T-helper 2 cell (primary cell): ENCODE measurements around the gene ACAP2.
"Not testable (repeated sequence)": the region's sequence is repeated elsewhere in the genome, so short reads cannot be mapped to it uniquely, and the experiment has no call there.

Experiments used
- DNase-seq, 5 experiments: peaks; one replicate each; pipeline versions ENCODE4 v3.0.0 to v3.0.0-alpha.2; 2012 to 2022
- total RNA-seq, 2 donors: gene quantifications; one replicate each; lab custom pipeline; 2026; lab: John Stamatoyannopoulos, UW

Gene ACAP2, protein sequence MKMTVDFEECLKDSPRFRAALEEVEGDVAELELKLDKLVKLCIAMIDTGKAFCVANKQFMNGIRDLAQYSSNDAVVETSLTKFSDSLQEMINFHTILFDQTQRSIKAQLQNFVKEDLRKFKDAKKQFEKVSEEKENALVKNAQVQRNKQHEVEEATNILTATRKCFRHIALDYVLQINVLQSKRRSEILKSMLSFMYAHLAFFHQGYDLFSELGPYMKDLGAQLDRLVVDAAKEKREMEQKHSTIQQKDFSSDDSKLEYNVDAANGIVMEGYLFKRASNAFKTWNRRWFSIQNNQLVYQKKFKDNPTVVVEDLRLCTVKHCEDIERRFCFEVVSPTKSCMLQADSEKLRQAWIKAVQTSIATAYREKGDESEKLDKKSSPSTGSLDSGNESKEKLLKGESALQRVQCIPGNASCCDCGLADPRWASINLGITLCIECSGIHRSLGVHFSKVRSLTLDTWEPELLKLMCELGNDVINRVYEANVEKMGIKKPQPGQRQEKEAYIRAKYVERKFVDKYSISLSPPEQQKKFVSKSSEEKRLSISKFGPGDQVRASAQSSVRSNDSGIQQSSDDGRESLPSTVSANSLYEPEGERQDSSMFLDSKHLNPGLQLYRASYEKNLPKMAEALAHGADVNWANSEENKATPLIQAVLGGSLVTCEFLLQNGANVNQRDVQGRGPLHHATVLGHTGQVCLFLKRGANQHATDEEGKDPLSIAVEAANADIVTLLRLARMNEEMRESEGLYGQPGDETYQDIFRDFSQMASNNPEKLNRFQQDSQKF
- 135 to 181 reads per million in 2 donors for total RNA-seq

- peak; percentile 98 to 100 (median 98) for DNase-seq
Measured at GRCh38 chr3:195442573-195443390, at the start of gene ACAP2. Gene ACAP2 (minus strand): TSS chr3:195443020. CDS start chr3:195442847, 173 bp downstream.

DNA sequence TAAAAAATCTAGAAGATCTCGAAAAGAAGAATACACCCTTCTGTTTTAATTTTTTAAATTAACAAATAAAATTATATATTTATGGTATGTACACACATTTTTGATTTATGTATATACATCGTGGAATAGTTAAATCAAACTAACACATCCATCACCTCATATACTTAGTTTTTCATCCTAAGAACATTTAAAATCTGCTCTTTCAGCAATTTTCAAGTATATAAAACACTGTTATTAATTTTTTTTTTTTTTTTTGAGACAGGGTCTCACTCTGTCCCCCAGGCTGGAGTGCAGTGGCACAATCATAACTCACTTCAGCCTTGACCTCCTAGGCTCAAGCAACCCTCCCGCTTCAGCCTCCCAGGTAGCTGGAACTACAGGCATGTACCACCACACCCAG, 32.8 kb upstream of the ACAP2 start:
- no peak for DNase-seq

GRCh38 chr3:195475116-195475515, 32.3 kb upstream of the ACAP2 start:
- DNase-seq = not testable (repeated sequence)

GRCh38 chr3:195468841-195469240, 26.0 kb upstream of the ACAP2 start:
- DNase-seq = no peak

GRCh38 chr3:195468391-195468776, 25.6 kb upstream of the ACAP2 start:
- peak in 1 of 5 experiments; percentile 48 for DNase-seq

DNA sequence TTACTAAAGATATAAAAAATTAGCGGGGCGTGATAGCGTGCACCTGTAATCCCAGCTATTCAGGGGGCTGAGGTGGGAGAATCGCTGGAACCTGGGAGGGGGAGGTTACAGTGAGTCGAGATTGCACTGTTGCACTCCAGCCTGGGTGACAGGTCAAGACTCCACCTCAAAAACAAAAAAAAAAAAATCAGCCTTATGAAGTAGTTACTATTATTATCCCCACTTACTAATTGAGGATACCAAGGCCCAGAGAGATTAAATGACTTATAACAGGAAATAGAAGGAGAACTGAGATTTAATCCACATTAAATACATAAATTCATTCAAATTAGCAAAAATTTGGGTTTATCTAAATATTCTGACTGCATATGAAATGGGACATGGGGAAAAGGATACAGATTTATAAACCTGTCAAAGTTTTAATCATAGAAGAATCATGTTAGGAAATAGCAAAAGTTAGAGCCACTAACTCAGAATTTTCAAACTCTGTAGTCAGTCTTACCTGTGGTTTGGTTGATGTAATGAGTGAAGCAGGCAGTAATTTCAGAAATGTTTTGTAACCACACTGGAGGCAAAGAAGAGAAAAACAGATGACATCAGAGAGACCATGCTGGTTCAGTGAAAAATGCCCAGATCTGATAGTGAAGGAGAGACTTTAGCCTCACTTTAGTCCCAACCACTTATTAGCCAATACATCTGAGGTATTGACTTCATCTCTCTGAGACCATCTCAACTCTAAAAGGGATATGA, 25.0 kb upstream of the ACAP2 start:
- peak in 1 of 5 experiments; percentile 84 for DNase-seq

- no peak for DNase-seq
Measured at GRCh38 chr3:195466251-195466650, 23.4 kb upstream of the ACAP2 start.

GRCh38 chr3:195462922-195463321, 20.1 kb upstream of the ACAP2 start:
- DNase-seq = not testable (repeated sequence)

- DNase-seq = no peak
Measured at GRCh38 chr3:195462308-195462610, 19.4 kb upstream of the ACAP2 start.

DNA sequence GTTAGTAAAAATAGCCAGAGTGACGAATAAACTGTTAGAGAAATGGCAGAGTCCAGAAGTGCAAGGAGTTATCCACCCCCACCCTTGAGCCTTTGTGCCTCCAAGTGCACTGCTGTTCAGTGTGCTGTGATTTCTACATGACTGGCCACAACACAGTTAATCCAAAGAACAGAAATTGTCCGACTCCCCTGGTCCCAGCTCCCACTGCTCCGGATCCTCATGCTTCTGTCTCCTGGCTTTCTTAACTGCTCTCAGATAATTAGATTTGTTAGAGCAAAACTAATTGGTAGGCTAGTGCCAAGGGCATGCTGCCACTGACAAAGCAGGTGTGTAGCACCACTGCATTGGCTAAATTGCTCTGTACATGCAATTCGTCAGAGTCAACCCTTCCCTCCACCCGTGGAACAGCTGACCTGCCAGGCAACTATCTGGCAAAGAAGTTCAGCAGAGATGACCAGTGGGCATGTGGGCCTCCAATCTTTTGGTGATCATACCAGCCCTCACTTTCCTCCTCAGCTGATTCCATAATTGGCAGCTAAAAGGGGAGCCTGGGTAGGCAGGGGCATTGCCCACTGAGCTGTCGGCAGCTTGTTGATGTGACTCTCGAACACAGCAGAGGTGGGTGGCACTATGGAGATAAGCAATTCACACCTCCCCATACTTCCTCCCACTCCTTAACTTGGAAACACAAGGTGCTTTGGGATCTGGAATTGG, 18.9 kb upstream of the ACAP2 start:
- DNase-seq = no peak

DNA sequence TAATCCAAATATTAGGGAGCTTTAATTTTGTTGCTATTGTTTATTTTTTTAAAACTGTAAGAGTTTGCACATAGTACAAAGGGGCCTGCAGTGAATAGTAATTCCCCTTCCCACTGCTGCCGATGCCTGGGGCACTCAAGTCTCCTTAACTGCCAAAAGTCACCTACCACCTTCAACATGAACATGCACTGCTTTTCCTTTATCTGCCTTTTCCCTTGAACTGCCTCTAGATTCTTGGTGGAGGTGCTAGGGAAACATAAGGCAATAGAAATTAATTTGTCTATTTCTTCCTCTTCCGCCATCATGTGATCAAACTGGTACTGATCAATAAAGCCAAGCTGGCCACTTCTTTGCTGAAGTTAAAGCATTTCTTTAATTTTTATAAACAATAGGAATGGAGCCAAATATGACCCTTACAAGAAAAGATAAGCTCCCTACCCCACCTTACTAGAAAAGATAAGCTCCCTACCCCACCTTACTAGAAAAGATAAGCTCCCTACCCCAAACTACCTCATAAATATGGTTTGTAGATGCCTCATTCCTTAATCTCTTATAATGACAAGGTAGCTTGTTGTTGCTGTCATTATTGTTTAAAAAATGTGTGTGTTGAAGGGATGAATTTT, 17.4 kb upstream of the ACAP2 start:
- DNase-seq = no peak

DNA sequence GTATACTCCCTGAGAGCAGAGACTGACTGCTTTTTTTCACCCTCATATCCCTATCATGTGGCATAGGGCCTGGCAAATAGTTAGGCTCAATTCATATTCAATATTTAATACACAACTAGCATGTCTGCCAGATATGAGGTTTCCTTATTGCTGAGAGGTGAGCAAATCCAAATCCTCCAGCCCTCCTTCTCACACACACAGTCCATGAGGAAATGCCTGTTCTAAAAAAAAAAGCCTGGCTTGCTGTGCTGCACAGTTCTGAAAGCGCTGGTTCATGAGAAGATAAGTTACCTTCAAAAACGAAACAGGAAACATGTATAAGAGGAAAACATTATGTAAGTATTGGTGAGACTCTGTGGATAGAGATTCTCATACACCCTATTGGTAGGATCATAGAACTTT, 15.5 kb upstream of the ACAP2 start:
- peak in 2 of 5 experiments; percentile 7 to 69 for DNase-seq

- no peak for DNase-seq
Measured at GRCh38 chr3:195455789-195456188, 13.0 kb upstream of the ACAP2 start.

DNA sequence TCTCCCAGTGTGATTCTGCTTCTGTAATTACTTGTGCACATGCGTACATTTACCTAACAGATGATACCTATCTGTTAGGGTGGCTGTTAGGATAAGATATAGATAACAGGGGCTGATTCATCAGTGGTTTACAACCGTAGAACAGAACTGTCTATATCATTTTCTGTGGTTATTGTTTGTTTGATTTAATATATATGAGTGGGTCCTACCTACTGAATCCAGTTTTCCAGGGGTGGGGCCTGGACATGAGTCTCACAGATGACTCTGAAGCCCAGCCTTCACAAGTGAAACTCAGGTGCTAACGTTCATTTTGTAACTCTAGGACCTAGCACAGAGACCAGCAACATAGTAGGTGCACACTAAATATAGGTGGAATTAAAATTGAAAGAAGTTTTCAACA, 10.4 kb upstream of the ACAP2 start:
- peak in 1 of 5 experiments; percentile 84 for DNase-seq

DNA sequence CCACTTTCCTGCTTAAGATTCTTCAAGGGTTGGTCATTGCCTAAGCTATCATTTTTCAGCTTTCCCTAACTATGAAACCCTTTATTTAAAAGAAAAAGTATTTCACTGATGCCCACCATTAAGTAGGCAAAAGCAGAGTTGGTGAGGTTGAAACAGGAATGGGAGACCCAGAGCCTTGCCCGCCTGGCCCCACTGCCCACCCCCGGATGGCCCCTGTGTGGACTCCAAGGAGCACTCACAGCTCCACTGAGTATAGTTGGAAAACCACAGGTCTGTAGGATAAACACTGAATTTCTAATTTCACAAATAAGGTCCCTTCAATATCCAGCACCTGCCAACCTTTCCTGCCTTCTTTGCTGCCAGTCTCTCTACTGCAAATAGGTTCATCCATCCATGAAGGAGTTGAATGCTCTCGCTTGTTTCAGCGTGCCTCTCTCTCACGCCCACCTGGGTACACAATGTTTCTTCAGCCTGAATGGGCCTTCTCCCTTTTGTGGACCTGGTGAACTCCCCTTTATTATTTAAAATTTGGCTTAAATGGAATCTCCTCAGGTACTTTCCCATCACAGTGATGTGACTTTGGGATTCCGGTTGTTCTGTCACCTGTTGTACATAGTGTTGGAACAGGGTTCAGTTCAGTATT, 8.7 kb upstream of the ACAP2 start:
- DNase-seq = no peak

DNA sequence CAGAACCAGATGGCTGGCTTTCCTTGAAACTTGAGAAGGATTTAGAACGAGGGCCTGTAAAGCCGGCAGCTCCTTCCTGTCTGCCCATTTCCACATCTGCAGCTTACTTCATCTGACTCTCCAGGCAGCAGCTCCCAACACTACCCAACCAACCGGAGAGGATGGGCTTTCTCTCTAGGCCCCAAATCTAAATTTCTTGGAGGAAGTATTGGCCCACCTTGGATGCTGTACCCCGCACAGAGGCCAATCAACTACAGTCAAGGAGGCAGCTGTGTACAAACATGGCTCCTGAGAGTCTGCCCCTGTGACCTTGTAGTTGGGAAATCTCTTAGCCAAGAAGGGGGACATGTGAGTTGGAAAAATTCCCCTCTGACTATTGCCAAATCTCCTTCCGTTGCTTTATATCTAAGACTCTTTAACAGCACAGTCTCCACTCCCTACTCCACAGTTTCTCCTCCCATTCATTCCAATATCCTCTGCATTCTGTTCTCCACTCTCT, 8.0 kb upstream of the ACAP2 start:
- DNase-seq = no peak

DNA sequence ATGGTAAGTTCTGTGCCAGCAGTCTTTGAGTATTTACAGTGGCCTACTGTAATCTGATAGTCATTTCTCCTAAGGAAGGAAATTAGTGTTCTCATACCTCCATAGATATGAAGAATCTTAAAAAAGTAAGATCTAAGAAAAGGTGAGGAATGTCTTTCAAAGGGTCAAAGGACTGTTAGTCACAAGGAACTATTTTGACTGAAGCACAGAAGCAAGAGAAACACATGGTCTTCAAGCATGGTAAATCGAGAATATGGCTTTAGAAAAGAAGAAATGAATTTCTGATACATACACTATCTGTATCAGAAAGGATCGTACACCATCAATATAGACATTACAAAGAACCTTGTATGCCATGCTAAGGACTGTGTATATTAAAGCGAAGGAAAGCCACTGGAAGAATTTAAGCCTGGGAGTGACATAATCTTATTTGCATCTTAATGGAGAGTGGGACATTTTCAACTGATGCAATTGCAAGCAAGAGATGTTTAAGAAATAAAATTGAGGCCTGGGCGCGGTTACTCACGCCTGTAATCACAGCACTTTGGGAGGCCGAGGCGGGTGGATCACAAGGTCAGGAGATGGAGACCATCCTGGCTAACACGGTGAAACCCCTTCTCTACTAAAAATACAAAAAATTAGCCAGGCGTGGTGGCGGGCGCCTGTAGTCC, 5.5 kb upstream of the ACAP2 start:
- no peak for DNase-seq

- DNase-seq = no peak
Measured at GRCh38 chr3:195447201-195447600, 4.4 kb upstream of the ACAP2 start.

DNA sequence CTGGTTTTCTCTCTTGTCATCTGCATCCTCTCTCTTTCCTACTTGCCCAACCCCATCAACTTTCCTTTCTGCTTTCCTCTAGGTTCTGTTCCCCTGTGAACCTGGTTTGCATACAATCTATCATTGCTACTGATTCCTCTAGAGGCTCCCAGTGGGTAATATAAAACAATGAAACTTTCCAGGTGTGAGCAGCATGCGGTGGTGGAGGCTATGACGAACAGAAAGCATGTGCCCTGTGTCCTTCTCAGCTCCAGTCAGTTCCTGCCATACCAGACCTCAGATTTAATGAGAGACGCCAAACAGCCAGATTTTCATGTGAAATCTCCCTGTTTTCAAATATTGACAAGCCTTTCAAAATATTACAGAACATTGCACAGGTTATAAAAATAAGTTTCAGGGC, 3.5 kb upstream of the ACAP2 start:
- no peak for DNase-seq

DNA sequence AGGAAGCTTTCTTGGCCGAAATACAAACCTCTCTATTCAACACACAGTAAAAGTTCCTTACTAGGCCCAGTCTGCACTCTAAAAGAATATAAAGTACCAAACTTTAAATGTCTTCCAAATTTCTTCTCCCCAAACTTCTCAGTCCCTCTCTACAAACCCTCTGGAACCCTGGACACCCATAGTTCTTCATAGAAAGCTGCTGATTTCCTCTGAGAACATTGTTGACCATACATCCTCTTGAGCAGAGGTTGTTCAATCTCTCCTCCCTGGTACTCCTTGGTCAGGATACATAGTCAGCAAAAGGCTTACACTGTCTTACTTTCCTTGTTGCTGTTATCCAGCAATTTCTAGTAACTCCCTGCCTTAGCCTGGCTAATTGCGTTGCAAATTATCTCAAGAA, 3.1 kb upstream of the ACAP2 start:
- DNase-seq = no peak
